Stimulated activated CD4-positive, alpha-beta T cell treated with anti-CD3 and anti-CD28 coated beads, Interleukin-15, amount 100 ng/mL, for 24 hours (primary cell): ENCODE data around the gene LTN1.
A peak's percentile ranks its signal among the peaks of the same experiment; 100 is the strongest.
"Not testable (repeated sequence)": the region's sequence is repeated elsewhere in the genome, so short reads cannot be mapped to it uniquely, and the experiment has no call there.

ENCODE experiments used
- DNase-seq: peaks from one replicate; pipeline ENCODE4 v3.0.0-alpha.2; 2020

The LTN1 gene

GRCh38 chr21:28992526-28993292, at the start of gene LTN1:
Gene LTN1 (minus strand): TSS chr21:28992877. CDS start chr21:28992805, 72 bp downstream.
- peak; percentile 99 for DNase-seq

GRCh38 chr21:29034678-29035077, 42.0 kb upstream of the LTN1 start:
- no peak for DNase-seq

GRCh38 chr21:29033871-29034270, 41.2 kb upstream of the LTN1 start:
- DNase-seq = no peak

- no peak for DNase-seq
Observed at GRCh38 chr21:29033301-29033700, 40.6 kb upstream of the LTN1 start.

GRCh38 chr21:29030909-29031308, 38.2 kb upstream of the LTN1 start:
- no peak for DNase-seq

GRCh38 chr21:29029524-29029923, 36.8 kb upstream of the LTN1 start:
- no peak for DNase-seq

- DNase-seq = no peak
Observed at GRCh38 chr21:29025328-29025713, 32.6 kb upstream of the LTN1 start.

GRCh38 chr21:29024474-29025327, 32.0 kb upstream of the LTN1 start, which contains the start of gene USP16:
Gene USP16 (plus strand): TSS chr21:29024668. CDS start chr21:29027914, 3,246 bp downstream.
- peak; percentile 93 for DNase-seq

- no peak for DNase-seq
Observed at GRCh38 chr21:29022166-29022565, 29.5 kb upstream of the LTN1 start.

GRCh38 chr21:29018540-29018939, 25.9 kb upstream of the LTN1 start:
- DNase-seq = no peak

GRCh38 chr21:29017639-29018237, 25.1 kb upstream of the LTN1 start:
- no peak for DNase-seq

GRCh38 chr21:29011236-29011635, 18.6 kb upstream of the LTN1 start:
- DNase-seq = not testable (repeated sequence)

GRCh38 chr21:29008367-29008766, 15.7 kb upstream of the LTN1 start:
- no peak for DNase-seq

GRCh38 chr21:29007810-29008209, 15.1 kb upstream of the LTN1 start:
- no peak for DNase-seq

GRCh38 chr21:29007135-29007534, 14.5 kb upstream of the LTN1 start:
- no peak for DNase-seq

- no peak for DNase-seq
Observed at GRCh38 chr21:29005696-29006095, 13.0 kb upstream of the LTN1 start.

- peak; percentile 95 for DNase-seq
Observed at GRCh38 chr21:29002442-29003144, 9.9 kb upstream of the LTN1 start.

- DNase-seq = no peak
Observed at GRCh38 chr21:28993293-28993629, 584 bp upstream of the LTN1 start.

GRCh38 chr21:28991861-28992525, 684 bp downstream of the LTN1 start:
- DNase-seq = no peak

GRCh38 chr21:28988146-28988545, 4.5 kb downstream of the LTN1 start:
- DNase-seq = peak; percentile 44

GRCh38 chr21:28986677-28987076, 6.0 kb downstream of the LTN1 start:
- DNase-seq = no peak

- no peak for DNase-seq
Observed at GRCh38 chr21:28982637-28983036, 10.0 kb downstream of the LTN1 start.
